PC-9 (cell line): Measurements from ENCODE around the gene CSK.

Experiments used
- CTCF ChIP-seq: fragments of 200-600 bp; sonication (generic); conservative IDR thresholded peaks from 2 replicates; pipeline ENCODE4 v1.6.1; 2017; ENCODE audit warnings: mixed run types, antibody characterized with exemption, mild to moderate bottlenecking, moderate library complexity
- EZH2 ChIP-seq: fragments of 200-600 bp; sonication (generic); IDR thresholded peaks from 2 replicates; pipeline ENCODE4 v1.8.0; 2017; ENCODE audit warnings: antibody characterized with exemption, low read depth

- TF ChIP-seq CTCF, result no peak
- no peak for TF ChIP-seq EZH2
These were observed 32.0 kb upstream of the CSK start for GRCh38 chr15:74749832-74750231.
